Occipital lobe (tissue), 2 donors: ENCODE measurements around the gene LRRC28. TPM values are rescaled to one million over a fixed set of nuclear protein-coding genes. Genes with fewer than 3 reads are reported as not detected.

Source experiments
- DNase-seq: peaks from one replicate; lab custom pipeline; 2025; lab: John Stamatoyannopoulos, UW
- total RNA-seq: library from RNA; depleted of rRNA; stranded (reverse); fragments of >200 nt; gene quantifications from one replicate; pipeline ENCODE4 v1.2.3, GENCODE V29; 2014

LRRC28 gene
- total RNA-seq, 1 donor from 2014 or later = 40.2 TPM

DNA sequence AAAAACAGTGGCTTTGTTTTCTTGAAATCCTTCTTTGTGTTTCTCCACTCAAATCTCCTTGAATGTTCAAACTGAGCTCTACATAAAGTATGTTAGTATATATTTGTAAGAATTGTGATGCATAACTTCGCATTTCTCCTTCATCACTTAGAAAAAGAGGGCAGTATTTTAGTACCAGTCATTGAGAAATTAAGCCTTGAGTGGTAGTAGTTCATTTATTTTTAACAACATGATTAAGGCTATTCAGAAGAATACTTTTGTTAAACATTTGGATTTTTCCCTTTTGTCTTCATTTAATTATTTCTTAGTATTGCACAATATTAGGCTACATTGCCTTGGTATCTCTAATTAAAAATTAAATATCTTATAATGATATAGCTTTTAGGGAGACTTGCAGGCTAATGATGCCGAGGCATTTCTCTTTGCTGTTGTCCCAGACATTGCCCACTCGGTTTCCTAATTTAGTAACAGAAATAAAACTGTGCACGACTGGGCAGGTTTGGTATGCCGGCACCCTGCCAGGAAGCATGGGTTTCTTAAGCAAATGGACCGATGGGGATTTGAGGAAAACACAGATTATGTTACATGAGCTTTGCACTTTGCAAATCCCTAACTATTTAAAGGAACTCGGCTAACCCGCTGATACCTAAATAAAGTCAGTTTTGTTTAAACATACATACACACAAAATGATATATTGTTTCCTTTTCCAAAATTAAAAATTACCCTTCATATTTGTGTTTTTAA is 54.7 kb downstream of the LRRC28 start:
- DNase-seq = no peak

DNA sequence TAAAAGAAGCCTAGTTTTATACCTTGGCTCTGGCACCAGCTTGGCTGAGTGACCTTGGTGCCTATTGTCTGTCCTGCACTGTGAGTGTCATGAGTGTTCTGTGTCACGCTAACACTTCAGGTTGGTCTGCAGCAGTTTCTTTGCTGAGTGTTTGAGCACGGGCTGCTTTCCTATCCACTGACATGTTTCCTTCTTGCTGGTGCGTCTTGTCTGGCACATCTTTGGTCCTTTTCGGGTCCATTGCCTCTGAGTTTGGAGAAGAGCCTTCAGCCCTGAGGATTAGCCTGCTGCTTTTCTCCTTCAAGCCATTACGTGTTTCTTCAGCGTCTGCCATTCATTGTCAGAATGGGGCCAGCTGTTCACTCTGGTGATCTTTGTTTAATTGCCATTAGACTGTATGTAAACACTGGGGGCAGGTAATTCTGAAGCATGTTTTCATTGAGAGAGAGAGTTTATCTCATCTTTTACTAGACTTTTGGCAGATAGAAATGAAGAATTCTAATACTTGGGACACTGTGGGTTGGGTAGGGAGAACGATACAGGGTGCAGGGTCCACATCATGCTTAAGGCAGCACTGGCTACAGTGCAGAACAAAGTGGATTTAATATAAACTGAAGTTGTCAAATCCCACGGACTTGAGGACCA is 55.5 kb downstream of the LRRC28 start:
- no peak for DNase-seq

DNA sequence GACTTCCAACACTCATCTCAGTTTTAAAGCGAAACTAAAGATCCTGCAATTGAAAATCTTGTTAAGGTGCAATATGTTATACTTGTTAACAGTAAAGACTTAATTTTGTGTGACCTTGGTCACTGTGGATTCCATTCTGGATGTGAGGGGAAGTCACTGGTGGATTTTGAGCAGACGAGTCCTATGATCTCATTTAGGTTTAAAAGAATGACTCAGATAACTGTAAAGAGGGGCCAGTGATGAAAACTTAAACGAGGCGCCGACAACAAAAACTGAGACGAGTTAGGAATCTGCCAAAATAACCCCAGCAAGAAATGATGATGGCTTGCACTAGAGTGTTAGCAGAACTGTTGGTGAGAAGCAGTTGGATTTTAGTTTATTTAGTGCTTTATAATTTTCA is 56.5 kb downstream of the LRRC28 start:
- DNase-seq = no peak

DNA sequence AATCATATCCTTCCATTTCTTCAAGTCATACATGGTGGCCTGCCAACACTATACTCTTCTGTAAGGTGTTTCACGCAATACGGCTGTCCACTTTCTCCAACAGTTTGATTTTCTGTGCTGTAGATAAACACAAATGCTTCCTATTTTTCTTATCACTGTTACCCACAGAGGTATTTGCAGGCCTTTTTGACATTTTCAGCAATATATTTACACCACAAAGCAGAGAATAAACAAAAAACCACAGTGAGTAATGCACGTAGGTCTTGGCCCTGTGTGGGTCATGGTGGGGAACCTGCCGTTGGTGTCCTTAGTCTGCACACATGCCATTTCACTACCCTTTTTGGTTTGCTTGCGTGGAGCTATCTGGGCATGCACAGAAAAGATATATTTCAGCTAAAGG is 59.5 kb downstream of the LRRC28 start:
- no peak for DNase-seq

DNA sequence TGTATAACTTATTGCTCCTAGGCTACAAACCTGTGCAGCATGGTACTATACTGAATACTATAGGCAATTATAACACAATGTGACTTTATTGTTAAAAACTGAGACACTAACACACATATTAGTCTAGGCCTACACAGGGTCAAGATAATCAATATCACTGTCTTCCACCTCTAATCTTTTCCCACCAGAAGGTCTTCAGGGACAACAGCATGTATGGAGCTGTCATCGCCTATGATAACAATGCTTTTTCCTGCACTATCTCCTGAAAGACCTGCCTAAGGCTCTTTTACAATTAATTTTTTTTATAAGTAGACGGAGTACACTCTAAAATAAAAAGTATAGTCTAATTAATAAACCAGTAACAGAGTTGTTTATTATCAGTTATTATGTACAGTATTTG is 60.9 kb downstream of the LRRC28 start:
- DNase-seq = no peak

DNA sequence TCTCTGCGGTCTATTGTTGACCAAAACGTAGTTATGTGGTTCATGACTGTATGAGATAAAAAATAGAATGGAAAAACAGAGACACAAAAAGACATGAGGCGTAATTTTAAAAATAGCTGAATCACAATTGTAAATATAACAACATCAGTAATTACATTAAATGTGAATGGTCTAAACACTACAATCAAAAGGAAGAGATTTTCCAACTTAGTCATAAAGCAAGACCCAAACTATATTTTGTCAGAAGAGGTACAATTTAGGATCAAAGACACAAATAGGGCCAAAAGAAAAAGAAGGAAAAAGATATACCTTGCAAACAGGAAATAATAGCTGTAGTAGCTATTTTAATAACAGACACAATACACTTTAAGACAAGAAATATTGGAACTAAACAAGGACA is 61.5 kb downstream of the LRRC28 start:
- DNase-seq = no peak

DNA sequence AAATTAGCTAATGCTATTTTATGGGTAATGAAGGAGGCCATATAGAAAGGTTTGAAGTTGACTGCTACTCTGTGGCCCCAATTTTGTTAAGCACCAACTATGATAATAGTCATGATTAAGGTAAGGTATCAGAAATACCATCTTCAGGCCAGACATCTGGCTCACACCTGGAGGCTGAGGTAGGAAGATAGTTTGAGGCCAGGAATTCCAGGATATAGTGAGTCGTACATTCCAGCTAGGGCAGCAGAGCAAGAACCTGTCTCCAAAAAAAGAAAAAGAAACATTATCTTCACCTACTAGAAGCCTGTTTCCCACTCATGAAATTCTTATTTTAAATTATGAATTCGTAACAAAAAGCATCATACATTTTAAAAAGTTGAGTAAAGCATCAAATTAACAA is 64.4 kb downstream of the LRRC28 start:
- no peak for DNase-seq

DNA sequence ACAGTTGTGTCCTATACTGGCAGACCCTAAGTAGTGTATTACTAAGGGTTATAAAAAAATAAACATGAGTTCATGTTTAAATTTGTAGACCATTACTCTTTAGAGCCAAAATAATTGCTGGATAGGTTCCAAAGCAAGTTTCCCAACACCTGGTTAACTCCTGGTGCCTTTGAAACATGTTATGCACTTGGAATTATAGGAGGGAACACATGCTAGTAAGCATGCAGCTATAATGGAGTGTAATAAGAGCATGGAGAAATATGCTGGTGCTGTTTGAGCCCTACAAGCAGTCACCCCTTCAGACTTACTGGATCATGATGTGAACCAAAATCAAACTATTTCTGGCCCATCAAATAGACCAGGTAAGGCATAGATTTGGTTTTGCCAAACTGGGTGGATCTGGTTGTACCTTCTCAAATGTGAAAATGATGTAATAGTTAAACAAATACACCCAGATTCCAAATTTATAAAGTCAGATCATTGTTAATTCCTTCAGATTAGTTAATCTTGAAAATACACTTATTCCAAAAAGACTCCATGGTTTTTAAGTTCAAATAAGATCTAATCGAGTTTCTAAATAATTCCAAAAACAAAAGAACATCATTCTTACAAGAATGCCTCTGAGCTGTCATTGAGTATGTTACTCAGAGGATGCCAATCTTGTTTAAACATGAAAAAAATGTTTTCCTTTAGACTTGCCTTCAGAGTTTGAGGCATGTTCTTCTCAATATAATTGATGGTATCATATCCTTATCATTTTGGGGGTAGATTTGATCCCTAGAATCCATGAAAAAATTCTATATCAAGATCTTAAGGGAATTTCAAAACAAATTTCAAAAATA is 69.3 kb downstream of the LRRC28 start:
- no peak for DNase-seq

DNA sequence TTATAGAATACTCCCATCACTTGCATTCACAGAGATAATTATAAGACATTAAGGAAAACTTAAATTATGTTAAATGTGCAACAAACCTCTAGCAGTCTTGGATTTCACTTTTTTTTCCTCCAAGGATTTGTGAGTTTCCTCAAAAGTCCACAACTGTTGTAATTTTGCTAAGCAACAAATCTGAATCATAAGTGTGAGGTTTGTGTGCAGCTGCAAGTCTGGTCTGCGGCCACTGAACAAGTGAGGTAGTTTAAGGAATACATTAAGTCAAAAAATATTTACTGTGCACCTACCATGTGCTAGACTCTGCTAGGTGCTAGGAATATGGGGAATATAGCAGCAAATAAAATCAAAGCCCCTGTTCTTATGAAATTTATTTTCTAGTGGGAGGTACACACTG is 70.2 kb downstream of the LRRC28 start:
- DNase-seq = no peak

DNA sequence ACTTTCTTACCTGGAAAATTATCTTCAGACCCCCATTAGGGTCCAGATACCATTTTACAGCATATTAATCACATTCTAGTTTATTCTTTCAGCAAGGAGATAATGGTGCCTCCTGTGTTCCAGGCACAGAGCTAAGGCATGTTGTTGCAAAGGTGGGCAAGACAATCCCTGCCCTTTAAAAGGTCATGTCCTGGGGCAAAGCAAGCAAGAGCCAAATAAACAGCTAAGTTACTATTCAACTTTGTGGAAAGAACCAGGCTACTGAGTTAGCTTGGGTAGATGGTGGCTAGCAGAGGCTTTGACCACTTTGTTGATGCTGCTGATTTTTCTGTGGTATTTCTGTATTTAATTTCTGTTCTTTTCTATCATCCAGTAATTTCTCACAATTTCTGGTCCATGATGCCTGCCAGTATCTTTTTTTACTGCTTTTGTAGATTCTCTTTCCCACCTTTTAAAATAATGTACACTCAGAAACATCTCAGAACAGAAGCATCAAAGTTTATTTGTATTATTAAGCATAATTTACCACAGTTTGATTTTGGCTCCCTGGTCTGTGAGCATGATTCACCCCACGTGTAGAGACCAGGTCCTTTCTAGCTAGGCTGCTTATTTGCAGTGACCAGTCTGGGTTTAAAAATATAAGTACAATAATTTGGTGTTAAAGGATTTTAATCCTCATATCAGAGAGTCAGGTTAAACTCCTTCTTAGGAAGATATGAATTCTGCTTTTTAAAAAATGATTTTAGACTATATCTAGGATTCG is 71.5 kb downstream of the LRRC28 start:
- no peak for DNase-seq

DNA sequence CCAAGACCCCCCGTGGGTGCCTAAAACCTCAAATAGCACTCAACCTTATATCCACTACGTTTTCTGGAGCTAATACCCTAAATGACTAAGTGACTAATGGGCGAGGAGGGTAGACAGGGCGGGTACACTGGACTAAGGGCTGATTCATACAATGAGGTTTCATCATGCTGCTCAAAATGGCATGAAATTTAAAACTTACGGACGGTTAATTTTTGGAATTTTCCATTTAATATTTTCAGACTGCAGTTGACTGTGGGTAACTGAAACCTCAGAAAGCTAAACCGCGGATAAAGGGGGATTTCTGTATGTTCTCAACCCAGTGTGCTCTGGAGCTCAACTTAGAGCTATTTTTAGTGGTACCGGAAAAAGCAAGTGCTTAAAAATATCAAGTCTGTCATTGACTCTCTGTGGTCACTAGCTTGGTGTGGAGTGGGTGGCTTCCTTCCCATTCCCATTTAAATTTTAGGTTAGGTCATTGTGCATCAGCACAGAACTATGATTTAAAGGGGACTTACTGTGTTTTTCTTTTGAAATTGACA is 72.9 kb downstream of the LRRC28 start:
- no peak for DNase-seq

DNA sequence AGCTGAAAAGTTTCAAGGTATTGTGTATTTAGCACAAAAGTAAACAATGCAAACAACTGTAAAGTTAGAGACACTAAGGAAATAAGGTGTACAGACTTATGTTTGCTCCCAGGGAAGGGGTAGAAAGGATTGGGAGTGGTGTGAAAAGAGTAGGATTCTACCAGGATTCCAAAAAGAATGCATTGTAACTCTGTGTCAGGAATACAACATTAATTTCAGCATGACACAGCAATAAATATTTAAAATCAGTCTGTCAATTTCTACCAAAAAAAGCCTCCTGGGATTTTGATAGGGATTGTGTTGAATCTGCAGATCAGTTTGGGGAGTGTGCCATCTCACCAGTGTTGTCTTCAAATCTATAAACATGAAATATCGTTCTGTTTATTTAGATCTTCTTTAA is 73.4 kb downstream of the LRRC28 start:
- DNase-seq = no peak

DNA sequence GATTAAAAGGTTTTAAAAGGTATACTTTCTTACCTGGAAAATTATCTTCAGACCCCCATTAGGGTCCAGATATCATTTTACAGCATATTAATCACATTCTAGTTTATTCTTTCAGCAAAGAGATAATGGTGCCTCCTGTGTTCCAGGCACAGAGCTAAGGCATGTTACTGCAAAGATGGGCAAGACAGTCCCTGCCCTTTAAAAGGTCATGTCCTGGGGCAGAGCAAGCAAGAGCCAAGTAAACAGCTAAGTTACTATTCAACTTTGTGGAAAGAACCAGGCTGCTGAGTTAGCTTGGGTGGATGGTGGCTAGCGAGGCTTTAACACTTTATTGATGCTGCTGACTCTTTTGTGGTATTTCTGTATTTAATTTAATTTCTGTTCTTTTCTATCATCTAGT is 75.0 kb downstream of the LRRC28 start:
- no peak for DNase-seq

DNA sequence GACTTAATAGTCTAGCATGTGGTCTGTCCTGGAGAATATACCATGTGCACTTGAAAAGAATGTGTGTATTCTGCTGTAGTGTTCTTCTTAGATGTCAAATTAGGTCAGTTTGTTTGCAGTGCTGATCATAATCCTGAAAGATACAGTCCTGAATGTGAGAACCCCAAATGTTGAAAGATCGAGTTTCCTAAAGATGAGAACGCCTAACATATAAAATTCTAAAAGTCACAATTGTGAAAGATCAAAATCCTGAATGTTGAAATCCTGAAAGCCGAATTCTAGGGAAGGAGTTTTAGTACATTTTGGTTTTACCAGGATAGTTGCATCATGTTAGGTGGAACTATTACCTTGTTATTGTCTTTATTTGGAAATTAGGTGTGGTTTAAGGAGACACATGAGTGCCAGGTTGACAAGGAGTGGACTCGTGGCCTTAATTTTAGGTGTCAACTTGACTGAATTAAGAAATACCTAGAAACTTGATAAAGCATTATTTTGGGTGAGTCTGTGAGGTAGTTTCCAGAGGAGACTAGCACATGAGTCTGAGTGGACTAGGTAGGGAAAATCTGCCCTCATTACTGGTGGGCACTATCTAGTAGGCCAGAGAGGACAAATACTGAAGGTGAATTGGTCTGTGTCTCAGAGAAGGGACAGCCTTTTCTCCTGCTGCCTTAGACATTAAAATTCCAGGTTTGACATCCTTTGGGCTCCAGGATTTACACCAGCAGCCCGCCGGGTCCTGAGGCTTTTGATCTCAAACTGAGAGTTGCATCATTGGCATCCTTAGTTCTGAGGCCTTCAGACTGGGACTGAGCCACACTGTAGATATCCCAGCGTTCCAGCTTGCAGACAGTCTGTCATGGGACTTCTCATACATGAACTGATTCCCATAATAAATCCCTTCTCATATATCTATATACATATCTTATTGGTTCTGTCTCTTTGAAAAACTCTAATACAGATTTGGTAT is 77.1 kb downstream of the LRRC28 start:
- no peak for DNase-seq

DNA sequence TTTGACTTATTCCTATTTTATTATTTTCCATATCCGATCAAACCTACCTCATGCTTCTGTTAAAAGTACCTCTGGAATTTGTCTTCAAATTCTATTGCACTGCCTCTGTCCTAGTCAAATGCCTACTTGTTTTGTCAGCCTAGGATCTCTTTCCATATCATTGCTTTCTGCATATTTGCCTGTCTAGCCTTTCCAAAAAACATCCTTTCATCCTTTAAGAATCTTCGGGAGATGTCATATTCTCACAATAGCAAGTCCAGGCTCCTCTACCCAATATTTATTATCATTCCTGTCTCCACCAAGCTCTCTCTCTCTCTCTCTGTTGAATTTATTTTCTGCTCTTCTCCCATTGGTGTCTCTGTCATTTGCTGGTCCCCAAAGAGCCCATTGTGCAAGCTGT is 80.1 kb downstream of the LRRC28 start:
- DNase-seq = no peak

DNA sequence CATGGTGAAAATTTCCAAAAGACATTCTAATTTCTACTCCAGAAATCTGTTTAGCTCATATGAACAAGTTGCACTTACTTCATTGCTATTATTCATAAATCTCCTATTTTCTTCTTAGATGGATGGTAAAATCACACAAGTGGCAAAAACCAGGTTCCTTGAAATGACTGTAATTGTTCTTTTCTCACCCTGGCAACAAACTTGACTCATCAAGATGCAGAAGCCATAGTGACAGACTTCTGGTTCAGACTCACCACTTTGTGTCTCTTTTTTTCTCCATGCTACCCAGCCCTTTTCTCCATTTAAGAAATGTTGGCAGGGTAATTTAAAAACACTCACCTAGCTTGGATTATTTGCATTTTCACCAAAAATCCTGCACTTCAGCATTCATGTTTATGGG is 82.1 kb downstream of the LRRC28 start:
- no peak for DNase-seq

DNA sequence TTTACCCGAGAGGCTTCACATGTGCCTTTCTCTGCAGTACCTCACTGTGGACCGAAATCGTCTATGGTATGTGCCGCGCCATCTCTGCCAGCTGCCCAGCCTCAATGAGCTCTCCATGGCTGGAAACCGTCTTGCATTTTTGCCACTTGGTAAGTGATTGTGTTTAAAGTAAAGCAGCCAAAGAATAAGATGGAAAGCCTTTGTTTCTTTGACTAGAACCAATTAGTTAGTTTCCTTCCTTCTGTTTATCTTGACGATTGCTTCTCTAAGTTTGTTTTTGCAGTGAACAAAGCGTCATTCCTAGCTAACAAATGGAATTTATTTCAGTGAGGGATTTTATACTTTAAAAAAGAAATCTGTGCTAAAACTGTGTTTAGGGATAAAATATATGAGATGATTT is 82.7 kb downstream of the LRRC28 start:
- no peak for DNase-seq

DNA sequence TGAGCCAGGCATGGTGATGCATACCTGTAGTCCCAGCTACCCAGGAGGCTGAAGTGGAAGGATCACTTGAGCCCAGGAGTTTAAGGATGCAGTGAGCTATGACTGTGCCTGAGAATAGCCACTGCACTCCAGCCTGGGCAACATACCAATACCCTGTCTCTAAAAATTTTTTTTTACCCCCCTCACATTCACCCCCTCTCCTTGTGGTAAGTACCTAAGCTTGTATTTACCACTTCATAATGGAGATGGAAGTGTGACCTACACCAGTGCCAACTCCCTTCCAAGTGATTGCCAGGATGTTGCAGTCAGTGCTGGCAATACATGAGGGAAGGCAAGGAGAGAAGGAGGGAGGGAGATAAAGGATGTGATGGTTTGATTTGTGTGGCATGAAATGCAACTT is 84.2 kb downstream of the LRRC28 start:
- no peak for DNase-seq

DNA sequence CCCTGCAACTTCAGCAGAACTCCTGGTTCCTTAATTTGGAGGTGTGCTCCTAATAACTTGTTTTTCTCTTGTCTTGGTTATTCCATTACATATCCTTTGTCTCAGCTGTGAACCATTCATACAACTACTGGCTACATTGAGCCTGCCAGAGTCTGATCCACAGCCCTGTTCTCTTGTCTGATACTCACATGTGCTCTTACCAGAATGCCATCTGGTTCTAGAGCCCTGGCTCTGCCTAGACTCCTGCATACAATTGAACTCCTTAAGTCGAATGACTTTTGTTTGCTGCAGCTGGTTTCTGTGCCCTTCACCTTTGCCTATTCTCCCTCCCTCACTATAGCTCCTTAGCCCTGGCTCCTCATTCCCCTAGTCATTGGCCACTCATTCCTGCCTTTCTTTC is 85.5 kb downstream of the LRRC28 start:
- no peak for DNase-seq

DNA sequence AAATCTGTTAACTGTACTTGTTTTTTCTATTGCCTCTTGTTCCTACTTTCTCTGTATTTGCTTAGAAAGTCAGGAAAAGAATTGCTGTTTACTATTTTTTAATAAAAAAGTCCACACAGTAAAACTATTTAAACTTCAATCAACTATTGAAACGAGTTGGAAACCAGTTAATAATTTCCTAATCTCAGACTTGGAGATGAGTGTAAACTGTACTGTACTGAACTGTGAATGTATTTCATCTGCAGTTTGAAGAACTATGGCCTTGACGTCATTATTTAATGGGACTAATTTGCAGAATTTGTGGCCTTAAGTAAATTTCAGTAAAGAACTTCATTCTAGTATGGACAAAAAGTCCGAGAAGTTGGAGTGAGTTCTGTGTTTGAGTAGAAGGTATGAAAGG is 89.1 kb downstream of the LRRC28 start:
- DNase-seq = no peak
